Heart left ventricle (tissue), 16 donors: ENCODE results near the gene LGALS1. TPM values are rescaled to one million over a fixed set of nuclear protein-coding genes. Genes with fewer than 3 reads are reported as not detected.
A peak's percentile ranks its signal among the peaks of the same experiment; 100 is the strongest.

ENCODE experiments used
- ATAC-seq, 4 donors: fragments of 200-7000 bp; cut with Tn5 transposase; one replicate each; pipeline ENCODE4 v1.9.1; 2020 to 2022; ENCODE audit warnings: moderate library complexity in 4 of 4, mild to moderate bottlenecking in 3 of 4, moderate number of reproducible peaks in 1 of 4
- DNase-seq, 5 donors: peaks; one replicate each; pipeline ENCODE4 v3.0.0-alpha.2; 2020
- H3K27ac ChIP-seq, 12 donors: fragments of 200-600 bp; sonication (generic) in 4 of 12; one replicate each; pipeline versions ENCODE4 v1.5.0 to v1.8.0; 2016 to 2022; ENCODE audit warnings: mild to moderate bottlenecking in 2 of 12
- H3K27me3 ChIP-seq, 9 donors: fragments of 200-600 bp; sonication (generic) in 2 of 9; one replicate each; pipeline versions ENCODE4 v1.5.1 to v1.8.0; 2016 to 2022; ENCODE audit warnings: mild to moderate bottlenecking in 3 of 9
- H3K36me3 ChIP-seq, 9 donors: fragments of 200-600 bp; sonication (generic) in 2 of 9; one replicate each; pipeline versions ENCODE4 v1.5.0 to v1.8.0; 2018 to 2022; ENCODE audit warnings: mild to moderate bottlenecking in 2 of 9
- H3K4me1 ChIP-seq, 12 donors: fragments of 200-600 bp; sonication (generic) in 4 of 12; one replicate each; pipeline versions ENCODE4 v1.5.0 to v1.8.0; 2016 to 2022; ENCODE audit warnings: mild to moderate bottlenecking in 3 of 12
- H3K4me3 ChIP-seq, 12 donors: fragments of 200-600 bp; sonication (generic) in 4 of 12; one replicate each; pipeline versions ENCODE4 v1.5.0 to v1.8.0; 2017 to 2022; ENCODE audit warnings: mild to moderate bottlenecking in 9 of 12, moderate library complexity in 4 of 12
- H3K9me3 ChIP-seq, 12 donors: fragments of 200-600 bp; sonication (generic) in 4 of 12; one replicate each; pipeline versions ENCODE4 v1.5.0 to v1.8.0; 2016 to 2022; ENCODE audit warnings: mild to moderate bottlenecking in 1 of 12
- POLR2A ChIP-seq, 2 donors: fragments of 450-650 bp; IDR thresholded peaks; one replicate each; pipeline ENCODE4 v1.6.1; 2017; ENCODE audit warnings: antibody characterized with exemption in 2 of 2, mild to moderate bottlenecking in 2 of 2, moderate library complexity in 2 of 2
- WGBS, 4 donors: extraction: QIAGEN DNeasy Blood & Tissue Kit in 2 of 4; methylation state at CpG; one replicate each; pipeline versions ENCODE4 v1.1.5 to v1.1.7; 2013 to 2018; 5-methylcytosine and 5-hydroxymethylcytosine counted together
- intact Hi-C, 10 donors: fragments of 100-400 bp; cut with DNase I; formaldehyde crosslinking; loops; one replicate each; pipeline versions ENCODE4 v1.11.1 to v1.14.2; 2022
- polyA plus RNA-seq, 2 donors: library from polyadenylated mRNA; stranded (reverse); fragments of 200-250 nt; gene quantifications; one replicate each; pipeline ENCODE4 v1.2.3, GENCODE V29; 2013
- total RNA-seq, 9 donors: library from RNA; depleted of rRNA in 2 of 9; stranded (reverse); fragments of >200 nt in 2 of 9; fragmentation: NEBNext Ultra II Directional in 3 of 9; extraction: Animal tissue kit (Norgen Biotek cat#: 25700) in 3 of 9; gene quantifications; one replicate each; pipeline versions ENCODE4 v1.1.0 to v1.2.4, GENCODE V29; 2016 to 2023
- TF ChIP-seq, protein P1 (sequence below), 12 donors: fragments of 200-600 bp; sonication (generic) in 4 of 12; IDR thresholded peaks; one replicate each; pipeline versions ENCODE4 v1.5.0 to v1.8.0; 2018 to 2022; ENCODE audit warnings: antibody characterized with exemption in 12 of 12, mild to moderate bottlenecking in 5 of 12
- donor health status: ischemic (EF 13 %, LVEDD 7.1; RV severe dilation, severe dysfunction).
- donor health status: healthy with polysubstance abuse.
- donor health status: DM: no; HTN: yes; CAD: no.
- donor health status: DM: no; HTN: no; CAD: no.
- donor health status: ischemic (EF 25% LVEDD 6.9; RV normal size, moderate dysfunction).
- donor health status: ischemic (EF 25% LVEDD 5.7; RV mildly dilated, moderate dysfunction).
- donor health status: healthy.
- donor health status: DM: yes; HTN: yes; CAD: no.
- donor health status: ischemic (EF 35%, LVEDD 5.7; RV mildly dilated, moderate dysfunction).
- donor health status: nonischemic (EF 11% LVEDD 7.7; RV severe dilation, severe dysfunction).
- donor health status: DM: yes; HTN: yes; CAD: no.
- donor health status: PGD.
- donor health status: ischemic (EF 29% LVEDD 5.4; RV normal size, mild dysfunction).
- donor health status: nonischemic (EF 23%, LVEDD 6.1; RV moderate dilation, normal function).

Gene LGALS1
- total and polyA plus RNA-seq, 11 donors: 722 to 2,204 (median 951) TPM

DNA sequence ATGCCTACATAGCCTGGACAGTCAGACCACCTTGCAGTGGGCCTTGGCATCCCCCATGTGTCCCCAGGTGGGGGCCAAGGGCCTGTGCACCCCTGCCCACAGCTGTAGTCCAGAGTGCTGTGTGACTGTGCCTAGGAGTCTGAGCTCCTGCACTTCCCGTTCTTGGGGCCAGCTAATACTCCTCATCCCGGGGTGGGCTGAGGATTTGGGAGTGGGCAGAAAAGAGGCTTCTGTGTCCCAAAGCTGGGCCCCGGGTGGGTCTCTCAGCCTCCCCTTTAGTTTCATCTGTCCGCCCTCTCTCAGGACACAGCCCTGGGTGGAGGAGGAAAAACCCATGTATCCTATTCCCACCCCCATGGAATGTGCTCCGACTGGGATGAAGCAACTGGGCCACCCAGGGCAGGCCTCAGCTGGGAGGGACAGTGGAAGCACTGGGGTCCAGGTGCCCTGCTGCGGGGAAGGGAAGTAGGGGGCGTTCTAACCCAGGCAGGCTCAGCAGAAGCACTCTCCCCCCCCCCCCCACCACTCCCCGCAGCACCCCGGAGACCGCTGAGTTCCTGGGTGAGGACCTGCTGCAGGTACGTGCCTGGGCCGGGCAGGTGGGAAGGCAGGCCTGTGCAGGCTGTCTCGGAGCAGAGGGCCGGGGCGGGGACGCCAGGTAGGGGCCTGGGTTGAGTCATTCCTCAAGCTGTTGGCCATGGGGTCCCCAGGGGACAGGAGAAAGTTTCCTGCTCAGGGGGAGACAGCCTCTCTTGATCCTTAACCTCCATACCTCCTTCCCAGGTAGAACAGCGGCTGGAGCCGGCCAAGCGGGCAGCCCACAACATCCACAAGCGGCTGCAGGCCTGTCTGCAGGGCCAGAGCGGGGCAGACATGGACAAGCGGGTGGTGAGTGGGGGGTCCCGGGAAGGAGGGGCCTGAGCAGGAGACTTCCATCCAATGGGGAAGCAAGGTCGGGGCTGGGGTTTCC, 34.6 kb upstream of the LGALS1 start:
- peak overlapping the region in 4 of 12 donors; percentile 53 to 94 (median 70) for H3K27ac ChIP-seq
- no peak for TF ChIP-seq POLR2A (IDR thresholded peaks at IDR 0.05)
- TF ChIP-seq, protein P1, sequence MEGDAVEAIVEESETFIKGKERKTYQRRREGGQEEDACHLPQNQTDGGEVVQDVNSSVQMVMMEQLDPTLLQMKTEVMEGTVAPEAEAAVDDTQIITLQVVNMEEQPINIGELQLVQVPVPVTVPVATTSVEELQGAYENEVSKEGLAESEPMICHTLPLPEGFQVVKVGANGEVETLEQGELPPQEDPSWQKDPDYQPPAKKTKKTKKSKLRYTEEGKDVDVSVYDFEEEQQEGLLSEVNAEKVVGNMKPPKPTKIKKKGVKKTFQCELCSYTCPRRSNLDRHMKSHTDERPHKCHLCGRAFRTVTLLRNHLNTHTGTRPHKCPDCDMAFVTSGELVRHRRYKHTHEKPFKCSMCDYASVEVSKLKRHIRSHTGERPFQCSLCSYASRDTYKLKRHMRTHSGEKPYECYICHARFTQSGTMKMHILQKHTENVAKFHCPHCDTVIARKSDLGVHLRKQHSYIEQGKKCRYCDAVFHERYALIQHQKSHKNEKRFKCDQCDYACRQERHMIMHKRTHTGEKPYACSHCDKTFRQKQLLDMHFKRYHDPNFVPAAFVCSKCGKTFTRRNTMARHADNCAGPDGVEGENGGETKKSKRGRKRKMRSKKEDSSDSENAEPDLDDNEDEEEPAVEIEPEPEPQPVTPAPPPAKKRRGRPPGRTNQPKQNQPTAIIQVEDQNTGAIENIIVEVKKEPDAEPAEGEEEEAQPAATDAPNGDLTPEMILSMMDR (IDR thresholded peaks at IDR 0.05): no peak
- H3K27me3 ChIP-seq: peaks cover 0 to 9% (median 0%) of the 10 kb centered on the region in 9 donors
- intact Hi-C loops: loop anchor here in 6 of 10 donors (5.0 to 10.0 kb wide), 5 partner anchors 36 to 154 kb away; partner anchors contain the start of gene LGALS1 (in 1 of the 6)
- peak overlapping the region in 9 of 12 donors; percentile 51 to 77 (median 59) for H3K4me3 ChIP-seq
- peaks cover 0 to 77% (median 16%) of the 10 kb centered on the region in 12 donors for H3K4me1 ChIP-seq
- ATAC-seq (peak in 1 of 4 donors; percentile 1), DNase-seq (no peak)
- peaks cover 0 to 45% (median 0%) of the 10 kb centered on the region in 9 donors for H3K36me3 ChIP-seq
- H3K9me3 ChIP-seq: no peaks in the 10 kb centered on the region
- WGBS, 4 donors: 85 to 93% (median 87%) methylated on average over 10 to 24 of the region's 24 CpGs

DNA sequence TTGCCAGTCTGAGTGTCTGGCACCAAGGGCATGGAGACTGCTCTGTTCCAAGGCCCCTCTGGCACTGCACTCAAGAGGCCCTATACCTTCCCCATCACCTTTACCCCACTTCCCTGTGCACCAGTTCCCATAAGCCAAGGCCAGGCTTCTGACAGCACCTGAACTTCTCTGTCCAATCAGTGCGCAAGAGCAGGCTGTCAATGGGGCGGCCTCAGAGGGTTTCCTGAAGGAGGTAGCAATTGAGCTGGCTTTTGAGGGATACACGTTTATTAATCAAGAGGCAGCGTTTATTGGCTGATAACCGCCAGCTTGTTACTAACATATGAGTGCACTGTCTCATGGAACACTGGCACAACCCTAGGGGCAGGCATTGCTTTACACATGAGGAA, 33.9 kb upstream of the LGALS1 start:
- Histone ChIP-seq H3K4me1 (peaks cover 0 to 70% (median 16%) of the 10 kb centered on the region in 12 donors), H3K36me3 (peaks cover 0 to 51% (median 0%) of the 10 kb centered on the region in 9 donors)

GRCh38 chr22:37643225-37643847, 32.1 kb upstream of the LGALS1 start:
- 35 to 39% (median 38%) methylated on average over 8 to 9 of the region's 9 CpGs for WGBS, 4 donors

More for the DNA sequence above, 33.9 kb upstream of the LGALS1 start:
- 89 to 97% (median 94%) methylated on average over 5 of the region's 5 CpGs for WGBS, 4 donors
- H3K27me3 ChIP-seq: peaks cover 0 to 9% (median 0%) of the 10 kb centered on the region in 9 donors
- intact Hi-C loops: loop anchor here in 6 of 10 donors (5.0 to 10.0 kb wide), 5 partner anchors 36 to 153 kb away; partner anchors contain the start of gene LGALS1 (in 1 of the 6)
- ATAC-seq (no peak), DNase-seq (no peak)
- no peaks in the 10 kb centered on the region for H3K9me3 ChIP-seq
- peak overlapping the region in 1 of 12 donors; percentile 77 for H3K4me3 ChIP-seq
- no peak for TF ChIP-seq POLR2A (IDR thresholded peaks at IDR 0.05)
- TF ChIP-seq, protein P1 (IDR thresholded peaks at IDR 0.05): no peak
- no peak overlapping the region for H3K27ac ChIP-seq

More at GRCh38 chr22:37643225-37643847, 32.1 kb upstream of the LGALS1 start:
- ATAC-seq (peak; percentile 81 to 90 (median 86)), DNase-seq (peak; percentile 82 to 92 (median 85))
- intact Hi-C loops: loop anchor here (1.0 to 10.0 kb wide), 10 partner anchors 34 to 151 kb away; partner anchors contain the start of gene LGALS1 (in 1 of the 10)
- Histone ChIP-seq H3K4me3 (no peak overlapping the region), H3K27me3 (peaks cover 0 to 9% (median 0%) of the 10 kb centered on the region in 9 donors), H3K27ac (no peak overlapping the region), H3K4me1 (peaks cover 0 to 53% (median 15%) of the 10 kb centered on the region in 12 donors), H3K36me3 (peaks cover 0 to 69% (median 0%) of the 10 kb centered on the region in 9 donors), H3K9me3 (no peaks in the 10 kb centered on the region)
- TF ChIP-seq, protein P1 (IDR thresholded peaks at IDR 0.05): peak; percentile 84 to 98 (median 94)
- no peak for TF ChIP-seq POLR2A (IDR thresholded peaks at IDR 0.05)
